Adipose tissue (tissue), 3 donors: ENCODE data around the gene MED15. TPM values are rescaled to one million over a fixed set of nuclear protein-coding genes. Genes with fewer than 3 reads are reported as not detected.
"Not testable (repeated sequence)": the region's sequence is repeated elsewhere in the genome, so short reads cannot be mapped to it uniquely, and the experiment has no call there.

ENCODE experiments used
- H3K27ac ChIP-seq: one replicate; pipeline ENCODE4 v1.5.1; 2013; ENCODE audit warnings: low read depth, low read length
- WGBS, 3 donors: extraction: QIAGEN DNeasy Blood & Tissue Kit; methylation state at CpG; one replicate each; pipeline ENCODE4 v1.1.7; 2013; 5-methylcytosine and 5-hydroxymethylcytosine counted together
- polyA plus RNA-seq, 3 donors: library from polyadenylated mRNA; stranded (reverse); fragments of 200-250 nt; gene quantifications; one replicate each; pipeline ENCODE4 v1.2.3, GENCODE V29; 2013
- donor health status: healthy with polysubstance abuse.
- donor health status: Bipolar disorder and iron deficiency.
- donor health status: healthy.

Gene MED15
- polyA plus RNA-seq, 3 donors = 22.7 to 44.2 (median 42.4) TPM

- H3K27ac ChIP-seq = not testable (repeated sequence)
- WGBS, 3 donors = 85 to 92% (median 91%) methylated on average over 5 of the region's 5 CpGs
Measured at GRCh38 chr22:20504293-20504922, 3.0 kb upstream of the MED15 start.

DNA sequence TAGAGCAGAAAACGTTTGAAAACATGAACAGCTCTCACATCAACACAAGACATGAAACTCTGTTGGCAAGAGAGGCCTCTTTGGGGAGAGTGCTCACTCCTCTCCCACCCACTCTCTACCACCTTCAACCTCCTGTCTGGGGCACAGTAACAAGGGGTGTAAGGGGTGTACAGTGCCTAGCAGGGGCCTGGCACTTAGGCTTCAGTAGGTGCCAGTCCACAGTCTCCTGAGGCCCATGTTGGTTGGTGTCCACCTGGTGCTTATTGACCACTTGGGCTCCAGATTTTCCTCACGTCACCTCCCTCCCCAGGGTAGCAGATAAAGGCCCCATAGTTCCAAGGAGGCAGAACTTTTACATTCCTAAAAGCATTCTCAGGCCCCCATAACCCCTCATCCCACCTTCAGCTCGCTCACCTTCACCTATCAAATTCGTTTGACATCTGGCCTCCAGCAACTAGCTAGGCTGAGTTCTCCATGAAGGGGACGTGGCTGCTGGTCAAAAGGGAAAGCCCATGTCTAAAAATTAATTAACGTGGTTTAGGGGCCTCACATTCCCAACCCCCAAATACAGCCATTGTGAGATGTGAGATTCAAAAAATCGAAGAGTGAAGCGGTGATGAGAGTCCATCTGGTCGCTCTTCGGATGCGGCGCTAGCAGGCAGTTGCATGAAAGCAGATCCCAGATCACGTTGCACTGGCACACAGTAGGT is 712 bp upstream of the MED15 start:
- WGBS, 3 donors = 71 to 73% (median 73%) methylated on average over 13 of the region's 13 CpGs
- H3K27ac ChIP-seq = no peak overlapping the region

GRCh38 chr22:20508067-20508755 is 801 bp downstream of the MED15 start:
- H3K27ac ChIP-seq = peak overlapping the region; percentile 60
- 2 to 3% (median 2%) methylated on average over 21 of the region's 21 CpGs for WGBS, 3 donors

- WGBS, 3 donors = 27 to 48% (median 40%) methylated on average over 10 of the region's 10 CpGs
- peak overlapping the region; percentile 7 for H3K27ac ChIP-seq
Measured at GRCh38 chr22:20508815-20509271, 1.4 kb downstream of the MED15 start.

DNA sequence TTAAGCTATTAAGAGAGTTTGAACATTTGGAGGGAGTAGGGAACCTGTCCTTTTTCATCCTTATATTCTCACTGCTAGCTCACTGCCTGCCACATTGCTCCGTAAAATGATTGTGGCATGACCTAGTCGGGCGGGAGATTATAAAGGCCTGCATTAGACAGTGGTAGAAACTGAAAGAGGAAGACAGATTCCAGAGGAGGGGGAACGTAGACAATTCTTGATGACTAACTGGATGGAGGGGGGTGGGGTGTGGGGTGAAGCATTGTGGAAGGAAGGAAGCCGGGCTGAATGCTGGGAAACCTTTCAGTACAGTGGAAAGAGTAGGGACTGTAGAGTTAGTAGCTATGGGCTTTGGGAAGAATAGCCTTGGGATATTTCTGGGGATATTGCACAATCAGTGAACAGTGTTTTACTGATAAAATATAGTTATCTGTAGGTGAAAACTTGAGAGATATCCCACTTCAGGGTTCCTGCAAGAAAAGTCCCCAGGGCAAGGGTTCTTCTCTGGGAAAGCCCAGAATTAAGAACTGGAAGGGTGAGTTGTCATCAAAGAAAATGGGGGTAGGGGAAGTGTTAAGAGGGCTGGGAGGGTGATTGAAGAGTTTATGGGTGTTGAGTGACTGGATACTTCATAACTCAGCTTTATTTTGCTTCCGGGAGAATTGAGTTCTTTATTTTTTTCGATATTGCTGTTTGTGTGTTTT is 2.1 kb downstream of the MED15 start:
- 21 to 30% (median 23%) methylated on average over 7 of the region's 7 CpGs for WGBS, 3 donors

DNA sequence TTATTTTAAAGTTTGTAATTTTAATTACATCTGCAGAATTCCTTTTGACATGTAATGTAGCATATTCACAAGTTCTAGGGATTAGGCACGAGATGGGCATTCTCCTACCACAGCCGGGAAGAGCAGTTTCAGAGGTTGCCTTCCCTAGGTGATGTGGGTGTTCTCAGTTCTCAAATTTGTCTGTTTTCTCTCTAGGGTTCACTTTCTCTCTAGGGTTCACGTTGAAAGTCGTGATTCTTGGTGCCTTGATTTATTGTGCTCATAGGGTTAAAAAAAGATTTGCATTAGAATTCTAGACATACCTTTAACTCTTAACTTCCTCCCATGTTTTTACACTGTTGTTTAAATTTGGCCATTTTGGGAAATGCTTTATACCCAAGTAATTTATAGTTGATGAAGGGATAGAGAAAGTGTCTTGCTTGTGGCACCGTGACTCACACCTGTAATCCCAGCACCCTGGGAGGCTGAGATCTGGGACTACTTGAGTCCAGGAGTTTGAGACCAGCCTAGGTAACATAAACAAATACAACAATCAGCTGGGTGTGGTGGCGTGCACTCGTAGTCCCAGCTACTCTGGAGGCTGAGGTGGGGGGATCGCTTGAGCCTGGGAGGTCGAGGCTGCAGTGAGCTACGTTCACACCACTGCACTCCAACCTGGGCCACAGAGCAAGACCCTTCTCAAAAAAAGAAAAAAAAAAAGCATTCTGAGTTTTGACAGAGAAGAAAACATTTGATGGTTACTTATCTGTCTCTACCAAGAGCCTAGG is 3.6 kb downstream of the MED15 start:
- H3K27ac ChIP-seq = no peak overlapping the region
- WGBS, 3 donors = 74 to 82% (median 79%) methylated on average over 10 of the region's 10 CpGs

More for the DNA sequence above, 2.1 kb downstream of the MED15 start:
- H3K27ac ChIP-seq = peak overlapping the region; percentile 7

DNA sequence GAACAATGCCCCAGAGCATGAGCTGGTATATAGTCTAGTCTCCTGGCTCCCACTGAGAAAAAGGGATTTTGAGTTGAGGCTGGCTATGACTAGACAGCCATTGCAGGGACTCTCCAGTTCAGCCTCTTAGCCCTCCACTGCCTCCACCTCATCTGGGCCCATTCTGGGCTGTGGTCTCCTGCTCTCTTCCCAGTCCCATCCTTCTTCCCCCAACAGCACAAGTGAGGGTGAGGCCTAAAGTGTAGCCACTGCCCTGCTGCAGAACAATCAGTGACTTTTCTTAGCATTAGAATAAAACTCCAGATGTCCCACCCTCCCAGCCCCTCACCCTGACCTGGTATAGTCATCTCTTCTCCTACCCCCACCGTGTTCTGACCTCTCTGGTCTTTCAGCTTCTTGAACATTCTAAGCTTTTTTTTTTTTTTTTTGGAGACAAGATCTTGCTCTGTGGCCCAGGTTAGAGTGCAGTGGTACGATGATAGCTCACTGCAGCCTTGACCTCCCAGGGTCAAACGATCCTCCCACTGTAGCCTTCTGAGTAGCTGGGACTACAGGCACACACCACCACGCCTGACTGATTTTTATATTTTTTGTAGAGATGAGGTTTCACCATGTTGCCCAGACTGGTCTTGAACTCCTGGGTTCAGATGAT is 4.3 kb downstream of the MED15 start:
- WGBS, 3 donors = 71 to 78% (median 77%) methylated on average over 4 of the region's 4 CpGs
- no peak overlapping the region for H3K27ac ChIP-seq

- H3K27ac ChIP-seq = no peak overlapping the region
- 60 to 90% (median 67%) methylated on average over 6 of the region's 6 CpGs for WGBS, 3 donors
Measured at GRCh38 chr22:20514658-20515406, 7.4 kb downstream of the MED15 start.

DNA sequence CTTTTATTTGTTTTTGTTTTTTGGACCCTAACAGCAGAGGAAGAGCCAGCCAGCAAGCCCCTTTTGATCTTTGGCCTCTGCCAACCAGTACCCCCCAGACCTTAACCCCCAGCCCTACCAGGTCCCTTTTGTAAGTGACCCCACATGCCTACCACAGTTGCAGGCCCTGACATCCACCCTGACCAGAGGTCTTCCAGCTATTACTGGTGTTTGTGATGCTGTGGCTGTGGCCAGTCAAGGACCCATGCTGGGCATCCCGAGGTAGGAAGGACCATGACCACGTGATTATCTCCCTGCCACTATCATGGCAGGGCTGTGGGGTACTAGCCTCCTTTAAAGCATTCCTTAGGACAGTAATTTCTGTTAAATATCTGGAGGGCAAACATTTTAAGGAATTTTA is 9.0 kb downstream of the MED15 start:
- WGBS, 3 donors = 78 to 95% (median 95%) methylated on average over 2 of the region's 2 CpGs
- no peak overlapping the region for H3K27ac ChIP-seq

DNA sequence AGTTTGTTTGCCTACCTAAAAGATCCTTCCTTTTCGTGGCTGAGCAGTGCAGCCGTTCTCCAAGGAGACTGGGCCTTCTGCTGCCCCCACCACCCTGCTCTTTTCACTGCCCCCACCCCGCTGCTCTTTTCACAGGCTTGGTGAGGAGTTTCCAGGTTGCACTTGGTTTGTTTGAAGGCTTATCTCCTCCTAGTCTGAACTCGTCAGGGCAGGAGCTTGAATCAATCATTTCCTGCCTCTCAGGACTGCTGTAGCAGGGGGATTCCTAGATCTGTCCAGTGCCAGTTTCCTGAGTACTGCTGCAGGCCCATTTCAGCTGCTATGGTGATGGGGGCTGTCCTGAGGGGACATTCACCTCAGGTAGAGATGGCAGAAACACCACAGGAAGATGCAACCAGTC is 10.0 kb downstream of the MED15 start:
- H3K27ac ChIP-seq = no peak overlapping the region
- WGBS, 3 donors = 45 to 56% (median 47%) methylated on average over 4 of the region's 4 CpGs

DNA sequence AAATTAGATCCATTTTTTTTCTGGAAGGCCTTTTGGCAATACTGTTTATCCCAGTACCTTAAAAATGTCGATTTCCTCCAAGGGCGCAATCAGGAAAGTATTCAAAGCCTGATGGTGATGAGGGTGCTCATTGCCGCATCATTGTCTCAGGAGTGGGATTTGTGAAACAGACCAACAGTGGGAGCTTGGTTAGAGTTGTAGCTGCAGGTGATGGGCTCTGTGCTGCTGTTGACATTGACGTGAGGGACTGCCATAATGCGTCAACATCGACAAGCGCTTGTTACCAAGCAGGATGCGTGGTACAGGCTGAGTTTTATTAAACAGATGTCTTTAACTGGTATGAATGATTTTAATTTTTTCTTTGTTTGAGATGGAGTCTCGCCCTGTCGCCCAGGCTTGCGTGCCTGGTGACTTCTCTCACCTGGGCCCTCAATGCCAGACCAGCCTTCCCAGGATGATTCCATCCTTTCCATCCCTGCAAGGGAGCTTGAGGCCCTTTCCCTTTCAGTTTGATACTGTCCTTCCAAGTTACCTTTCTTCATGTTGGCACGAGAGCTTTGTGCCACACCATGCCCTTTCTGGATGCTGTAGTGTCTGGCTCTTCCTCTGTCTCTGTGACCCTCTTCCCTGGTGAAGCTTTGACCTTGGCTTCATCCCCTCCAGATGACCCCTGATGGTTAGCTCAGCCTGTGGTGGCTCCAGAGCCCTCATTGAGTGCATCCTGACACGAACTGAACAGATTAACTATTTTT is 10.6 kb downstream of the MED15 start:
- H3K27ac ChIP-seq = no peak overlapping the region
- WGBS, 3 donors = 85 to 88% (median 86%) methylated on average over 13 of the region's 13 CpGs

- no peak overlapping the region for H3K27ac ChIP-seq
- 63 to 77% (median 65%) methylated on average over 4 of the region's 4 CpGs for WGBS, 3 donors
Measured at GRCh38 chr22:20519558-20519957, 12.1 kb downstream of the MED15 start.

DNA sequence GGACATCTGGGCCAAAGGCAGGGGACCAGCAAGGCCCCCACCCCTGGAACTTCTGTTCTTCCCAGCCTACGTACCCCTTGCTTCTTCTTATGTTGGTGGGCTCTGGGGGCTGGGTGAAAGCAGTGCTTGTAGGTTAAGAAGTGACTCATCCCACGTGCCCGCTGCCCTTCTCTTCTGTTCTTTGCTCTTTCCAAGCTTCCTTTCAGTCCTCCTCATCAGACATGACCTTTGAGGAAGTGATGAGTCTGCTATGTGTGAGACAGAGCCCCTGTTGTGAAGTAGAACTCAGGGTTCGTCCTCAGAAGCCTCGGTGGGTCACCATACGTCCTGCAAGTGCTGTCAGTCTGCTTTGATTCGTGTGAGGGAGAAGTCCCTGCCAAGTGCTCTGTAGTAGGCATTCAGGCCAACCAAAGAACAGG is 12.7 kb downstream of the MED15 start:
- 66 to 86% (median 66%) methylated on average over 7 of the region's 7 CpGs for WGBS, 3 donors
- no peak overlapping the region for H3K27ac ChIP-seq

DNA sequence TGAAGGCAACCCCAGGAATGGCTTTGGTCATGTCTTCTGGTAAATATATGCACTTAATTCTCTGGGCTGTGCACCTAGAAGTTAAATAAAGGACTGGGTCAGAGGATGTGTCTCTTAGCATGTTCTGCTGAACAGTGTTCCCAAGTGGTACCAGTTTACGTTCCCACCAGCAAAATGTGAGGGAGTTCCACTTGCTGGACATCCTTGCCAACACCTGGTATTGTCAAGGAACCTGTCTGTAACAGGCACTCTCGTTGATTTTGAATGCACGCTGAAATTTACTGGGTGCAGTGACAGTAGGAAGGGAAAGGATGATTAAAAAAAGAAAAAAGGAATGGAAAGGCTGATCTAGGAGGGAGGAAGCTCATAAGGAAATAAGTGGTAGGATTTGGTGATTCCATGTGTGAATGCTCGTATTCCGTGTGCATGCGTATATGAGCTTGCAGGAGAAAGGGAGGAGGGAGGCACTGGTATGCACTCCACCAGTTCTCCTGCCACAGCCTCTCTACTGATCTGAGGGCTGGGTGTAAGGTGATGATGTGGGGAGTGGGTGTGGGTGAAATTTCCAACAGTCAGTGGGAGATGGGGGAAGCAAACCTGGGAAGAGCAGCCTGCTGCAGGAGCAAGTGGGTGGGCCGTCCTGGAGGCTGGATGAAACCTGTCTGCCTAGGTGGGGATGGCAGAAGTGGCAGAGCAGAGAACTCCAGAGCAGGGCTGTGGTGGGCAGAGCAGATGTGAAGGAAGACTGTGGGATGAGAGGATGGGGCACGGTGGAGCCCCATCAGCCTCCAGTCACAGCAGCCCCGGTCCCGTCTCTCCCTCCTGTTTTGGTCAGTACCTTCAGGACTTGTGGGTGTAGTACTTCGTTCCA is 15.0 kb downstream of the MED15 start:
- WGBS, 3 donors = 81 to 93% (median 85%) methylated on average over 11 of the region's 11 CpGs
- H3K27ac ChIP-seq = no peak overlapping the region
